Esophagus muscularis mucosa (tissue), 4 donors: Measurements from ENCODE around the gene MOXD1. TPM values are rescaled to one million over a fixed set of nuclear protein-coding genes. Genes with fewer than 3 reads are reported as not detected.

Experiments used
- DNase-seq: peaks from one replicate; pipeline ENCODE4 v3.0.0-alpha.2; 2017; ENCODE audit errors: extremely low spot score
- H3K27ac ChIP-seq, 4 donors: fragments of 200-600 bp; sonication (generic); replicated peaks in 1 of 4; 1 replicate in 3 of 4; 2 replicates in 1 of 4; pipeline ENCODE4 v1.5.1; 2016 to 2019; ENCODE audit warnings: mild to moderate bottlenecking in 1 of 4
- H3K27me3 ChIP-seq, 4 donors: fragments of 200-600 bp; sonication (generic); one replicate each; pipeline versions ENCODE4 v1.5.1 to v1.6.0; 2016 to 2019
- H3K36me3 ChIP-seq, 4 donors: fragments of 200-600 bp; sonication (generic); one replicate each; pipeline ENCODE4 v1.5.1; 2016 to 2019
- H3K4me1 ChIP-seq, 4 donors: fragments of 200-600 bp; sonication (generic); one replicate each; pipeline ENCODE4 v1.5.1; 2016 to 2019
- H3K4me3 ChIP-seq, 4 donors: fragments of 200-600 bp; sonication (generic); 1 replicate in 2 of 4; 2 replicates in 2 of 4; pipeline ENCODE4 v1.5.1; 2016 to 2019; ENCODE audit warnings: mild to moderate bottlenecking in 4 of 4, moderate library complexity in 1 of 4
- H3K9me3 ChIP-seq, 4 donors: fragments of 200-600 bp; sonication (generic); 1 replicate in 3 of 4; 2 replicates in 1 of 4; pipeline ENCODE4 v1.5.1; 2016 to 2019
- CTCF ChIP-seq, 3 experiments: fragments of 200-600 bp in 2 of 3; fragments of 450-650 bp in 1 of 3; sonication (generic) in 2 of 3; IDR thresholded peaks; one replicate each; pipeline ENCODE4 v1.5.1; 2017 to 2019; ENCODE audit warnings: antibody characterized with exemption in 3 of 3, mild to moderate bottlenecking in 2 of 3, moderate library complexity in 1 of 3
- EP300 ChIP-seq: sonication (generic); formaldehyde crosslinking; IDR thresholded peaks from one replicate; pipeline ENCODE4 v1.6.1; 2017; ENCODE audit warnings: antibody characterized with exemption
- POLR2A ChIP-seq: fragments of 450-650 bp; IDR thresholded peaks from one replicate; pipeline ENCODE4 v1.6.1; 2017; ENCODE audit warnings: antibody characterized with exemption, moderate library complexity, mild to moderate bottlenecking, low read depth
- POLR2AphosphoS5 ChIP-seq, 2 donors: sonication (generic); formaldehyde crosslinking; IDR thresholded peaks; one replicate each; pipeline ENCODE4 v1.6.1; 2017; ENCODE audit warnings: antibody characterized with exemption in 2 of 2
- WGBS: methylation state at CpG from one replicate; pipeline ENCODE4 v1.1.5; 2018; 5-methylcytosine and 5-hydroxymethylcytosine counted together
- intact Hi-C: fragments of 100-400 bp; cut with DNase I; formaldehyde crosslinking; loops from one replicate; pipeline ENCODE4 v1.15.1; 2023
- total RNA-seq, 4 donors: library from RNA; depleted of rRNA; stranded (reverse); fragments of >200 nt; gene quantifications; one replicate each; pipeline versions ENCODE4 v1.1.0 to v1.2.1, GENCODE V29; 2016

The MOXD1 gene
- total RNA-seq, 4 donors from 2014 or later: 14.2 to 32.4 (median 23.6) TPM

- Histone ChIP-seq H3K27me3 (no peaks in the 10 kb centered on the region), H3K9me3 (no peaks in the 10 kb centered on the region), H3K36me3 (no peaks in the 10 kb centered on the region), H3K4me1 (no peaks in the 10 kb centered on the region), H3K4me3 (no peak overlapping the region), H3K27ac (no peak overlapping the region)
- DNase-seq: no peak
- intact Hi-C loops: no loop called here
- 70% methylated on average over 3 of the region's 3 CpGs for WGBS
- TF ChIP-seq CTCF (IDR thresholded peaks at IDR 0.05) (no peak), POLR2AphosphoS5 (IDR thresholded peaks at IDR 0.05) (no peak), POLR2A (no peak), EP300 (no peak)
Observed at GRCh38 chr6:132289756-132290155, 111.5 kb downstream of the MOXD1 start.

- 70% methylated on average over 1 of the region's 1 CpG for WGBS
Observed at GRCh38 chr6:132287101-132287500, 114.2 kb downstream of the MOXD1 start.

GRCh38 chr6:132286298-132287019 lies 114.8 kb downstream of the MOXD1 start:
- H3K36me3 ChIP-seq: no peaks in the 10 kb centered on the region
- TF ChIP-seq CTCF (IDR thresholded peaks at IDR 0.05): no peak
- TF ChIP-seq EP300: no peak
- no peak for TF ChIP-seq POLR2AphosphoS5 (IDR thresholded peaks at IDR 0.05)
- TF ChIP-seq POLR2A: no peak
- H3K27me3 ChIP-seq: no peaks in the 10 kb centered on the region
- WGBS: 81% methylated on average over 5 of the region's 5 CpGs
- no peak overlapping the region for H3K4me3 ChIP-seq
- H3K4me1 ChIP-seq: no peaks in the 10 kb centered on the region
- no peaks in the 10 kb centered on the region for H3K9me3 ChIP-seq
- H3K27ac ChIP-seq: no peak overlapping the region
- no peak for DNase-seq
- intact Hi-C loops: no loop called here

More at GRCh38 chr6:132287101-132287500, 114.2 kb downstream of the MOXD1 start:
- Histone ChIP-seq H3K27me3 (no peaks in the 10 kb centered on the region), H3K4me1 (no peaks in the 10 kb centered on the region), H3K27ac (no peak overlapping the region), H3K4me3 (no peak overlapping the region), H3K9me3 (no peaks in the 10 kb centered on the region), H3K36me3 (no peaks in the 10 kb centered on the region)
- TF ChIP-seq POLR2AphosphoS5 (IDR thresholded peaks at IDR 0.05) (no peak), EP300 (no peak), POLR2A (no peak), CTCF (IDR thresholded peaks at IDR 0.05) (no peak)
- intact Hi-C loops: no loop called here
- DNase-seq: no peak

- no peak overlapping the region for H3K4me3 ChIP-seq
- WGBS: 87% methylated on average over 11 of the region's 11 CpGs
- no peaks in the 10 kb centered on the region for H3K36me3 ChIP-seq
- peaks cover 0 to 6% (median 0%) of the 10 kb centered on the region in 4 donors for H3K27me3 ChIP-seq
- H3K4me1 ChIP-seq: no peaks in the 10 kb centered on the region
- intact Hi-C loops: no loop called here
- no peaks in the 10 kb centered on the region for H3K9me3 ChIP-seq
- no peak for DNase-seq
- no peak for TF ChIP-seq CTCF (IDR thresholded peaks at IDR 0.05)
- TF ChIP-seq POLR2A: no peak
- no peak for TF ChIP-seq POLR2AphosphoS5 (IDR thresholded peaks at IDR 0.05)
- TF ChIP-seq EP300: no peak
- no peak overlapping the region for H3K27ac ChIP-seq
Observed at GRCh38 chr6:132285004-132285780, 116.1 kb downstream of the MOXD1 start.
